Small intestine (tissue), 7 donors: ENCODE results near the gene DUSP11. TPM values are rescaled to one million over a fixed set of nuclear protein-coding genes. Genes with fewer than 3 reads are reported as not detected.

Source experiments
- DNase-seq, 2 donors: peaks; one replicate each; pipeline versions ENCODE4 v3.0.0 to v3.0.0-alpha.2; 2013
- FAIRE-seq: peaks from 2 replicates; lab custom pipeline; 2012; peaks lifted over from hg19 to GRCh38; lab: Jason Lieb, UNC
- H3K27ac ChIP-seq, 3 donors: one replicate each; pipeline ENCODE4 v1.5.1; 2013; ENCODE audit warnings: low read length in 2 of 3, mild to moderate bottlenecking in 2 of 3, control low read depth in 1 of 3, inconsistent platforms in 1 of 3, low read depth in 1 of 3, moderate library complexity in 1 of 3
- H3K27me3 ChIP-seq, 3 donors: one replicate each; pipeline ENCODE4 v1.6.1; 2013; ENCODE audit warnings: low read length in 3 of 3, inconsistent platforms in 1 of 3; ENCODE audit not compliant: control insufficient read depth in 3 of 3, insufficient read depth in 3 of 3
- H3K36me3 ChIP-seq, 3 donors: one replicate each; pipeline ENCODE4 v1.6.1; 2013; ENCODE audit warnings: low read length in 3 of 3, inconsistent platforms in 1 of 3, low read depth in 1 of 3, mild to moderate bottlenecking in 1 of 3, moderate library complexity in 1 of 3; ENCODE audit not compliant: control insufficient read depth in 3 of 3, insufficient read depth in 2 of 3
- H3K4me1 ChIP-seq, 3 donors: one replicate each; pipeline ENCODE4 v1.6.1; 2013; ENCODE audit warnings: low read length in 2 of 3, inconsistent platforms in 1 of 3, low read depth in 1 of 3, mild to moderate bottlenecking in 1 of 3, moderate library complexity in 1 of 3; ENCODE audit not compliant: control insufficient read depth in 3 of 3, insufficient read depth in 2 of 3
- H3K4me3 ChIP-seq, 3 donors: one replicate each; pipeline ENCODE4 v1.5.1; 2013; ENCODE audit warnings: low read length in 3 of 3, control low read depth in 1 of 3, inconsistent platforms in 1 of 3, low read depth in 1 of 3, mild to moderate bottlenecking in 1 of 3, moderate library complexity in 1 of 3
- H3K9me3 ChIP-seq, 2 donors: one replicate each; pipeline ENCODE4 v1.6.1; 2013; ENCODE audit warnings: low read depth in 1 of 2, low read length in 1 of 2; ENCODE audit not compliant: control insufficient read depth in 2 of 2, insufficient read depth in 1 of 2
- WGBS, 3 donors: extraction: QIAGEN DNeasy Blood & Tissue Kit; methylation state at CpG; one replicate each; pipeline ENCODE4 v1.1.7; 2013; 5-methylcytosine and 5-hydroxymethylcytosine counted together
- polyA plus RNA-seq, 4 donors: library from polyadenylated mRNA; stranded (reverse) in 3 of 4; unstranded in 1 of 4; fragments of 200-250 nt in 3 of 4; fragments of 120-200 nt in 1 of 4; gene quantifications; one replicate each; pipeline versions ENCODE4 v1.2.1 to v1.2.3, GENCODE V29; 2013
- donor health status: healthy with polysubstance abuse.
- donor health status: control.
- donor health status: control.
- donor health status: Bipolar disorder and iron deficiency.
- donor health status: healthy.

Gene DUSP11
- polyA plus RNA-seq, 4 donors: 14.9 to 31.3 (median 21.1) TPM

GRCh38 chr2:73823916-73824523 lies 44.1 kb upstream of the DUSP11 start:
- Histone ChIP-seq H3K36me3 (no peaks in the 10 kb centered on the region), H3K27me3 (no peaks in the 10 kb centered on the region), H3K4me3 (no peak overlapping the region), H3K4me1 (peaks cover 0 to 4% (median 3%) of the 10 kb centered on the region in 3 donors), H3K27ac (no peak overlapping the region), H3K9me3 (no peaks in the 10 kb centered on the region)
- FAIRE-seq (no peak), DNase-seq (peak; percentile 80 to 81)
- WGBS, 3 donors: 6 to 13% (median 7%) methylated on average over 3 of the region's 3 CpGs

GRCh38 chr2:73823416-73823815 lies 43.5 kb upstream of the DUSP11 start:
- Histone ChIP-seq H3K9me3 (no peaks in the 10 kb centered on the region), H3K27ac (peak overlapping the region in 1 of 3 donors; percentile 11), H3K4me3 (no peak overlapping the region), H3K36me3 (no peaks in the 10 kb centered on the region), H3K4me1 (peaks cover 0 to 3% (median 3%) of the 10 kb centered on the region in 3 donors), H3K27me3 (no peaks in the 10 kb centered on the region)
- 13 to 38% (median 29%) methylated on average over 2 of the region's 2 CpGs for WGBS, 3 donors
- FAIRE-seq: no peak
- DNase-seq: peak in 1 of 2 donors; percentile 35

- Histone ChIP-seq H3K4me3 (no peak overlapping the region), H3K36me3 (no peaks in the 10 kb centered on the region), H3K4me1 (peaks cover 0 to under 1% (median 0%) of the 10 kb centered on the region in 3 donors), H3K9me3 (no peaks in the 10 kb centered on the region), H3K27ac (no peak overlapping the region), H3K27me3 (no peaks in the 10 kb centered on the region)
- DNase-seq (no peak), FAIRE-seq (no peak)
- 66 to 78% (median 76%) methylated on average over 2 of the region's 2 CpGs for WGBS, 3 donors
These were observed 43.1 kb upstream of the DUSP11 start for GRCh38 chr2:73822991-73823390.

- DNase-seq (no peak), FAIRE-seq (no peak)
- Histone ChIP-seq H3K4me3 (no peak overlapping the region), H3K27ac (no peak overlapping the region), H3K36me3 (no peaks in the 10 kb centered on the region), H3K27me3 (no peaks in the 10 kb centered on the region), H3K9me3 (no peaks in the 10 kb centered on the region), H3K4me1 (no peaks in the 10 kb centered on the region)
- WGBS, 3 donors: 46 to 49% (median 48%) methylated on average over 1 of the region's 1 CpG
These were observed 42.4 kb upstream of the DUSP11 start for GRCh38 chr2:73822276-73822675.

GRCh38 chr2:73821669-73822068 lies 41.8 kb upstream of the DUSP11 start:
- no peaks in the 10 kb centered on the region for H3K4me1 ChIP-seq
- 67 to 74% (median 70%) methylated on average over 2 of the region's 2 CpGs for WGBS, 3 donors
- no peaks in the 10 kb centered on the region for H3K9me3 ChIP-seq
- no peak overlapping the region for H3K27ac ChIP-seq
- no peaks in the 10 kb centered on the region for H3K27me3 ChIP-seq
- no peaks in the 10 kb centered on the region for H3K36me3 ChIP-seq
- no peak overlapping the region for H3K4me3 ChIP-seq
- no peak for FAIRE-seq
- DNase-seq: no peak

- H3K27ac ChIP-seq: no peak overlapping the region
- no peaks in the 10 kb centered on the region for H3K4me1 ChIP-seq
- H3K4me3 ChIP-seq: no peak overlapping the region
- DNase-seq: no peak
- H3K27me3 ChIP-seq: no peaks in the 10 kb centered on the region
- 31 to 41% (median 35%) methylated on average over 2 of the region's 2 CpGs for WGBS, 3 donors
- no peaks in the 10 kb centered on the region for H3K36me3 ChIP-seq
- H3K9me3 ChIP-seq: no peaks in the 10 kb centered on the region
- FAIRE-seq: no peak
These were observed 41.3 kb upstream of the DUSP11 start for GRCh38 chr2:73821227-73821626.

- H3K9me3 ChIP-seq: no peaks in the 10 kb centered on the region
- 81 to 85% (median 83%) methylated on average over 17 to 18 of the region's 18 CpGs for WGBS, 3 donors
- DNase-seq: no peak
- no peak overlapping the region for H3K4me3 ChIP-seq
- no peaks in the 10 kb centered on the region for H3K4me1 ChIP-seq
- H3K27ac ChIP-seq: no peak overlapping the region
- peaks cover 0 to 4% (median 0%) of the 10 kb centered on the region in 3 donors for H3K27me3 ChIP-seq
- FAIRE-seq: no peak
- H3K36me3 ChIP-seq: no peaks in the 10 kb centered on the region
These were observed 38.4 kb upstream of the DUSP11 start for GRCh38 chr2:73818296-73818695.

- Histone ChIP-seq H3K36me3 (no peaks in the 10 kb centered on the region), H3K4me3 (no peak overlapping the region), H3K27me3 (peaks cover 0 to 4% (median 0%) of the 10 kb centered on the region in 3 donors), H3K4me1 (no peaks in the 10 kb centered on the region), H3K27ac (peak overlapping the region in 1 of 3 donors; percentile 5), H3K9me3 (no peaks in the 10 kb centered on the region)
- DNase-seq (peak in 1 of 2 donors; percentile 33), FAIRE-seq (no peak)
These were observed 32.7 kb upstream of the DUSP11 start for GRCh38 chr2:73812635-73813034.

- Histone ChIP-seq H3K27me3 (peaks cover 0 to 4% (median 0%) of the 10 kb centered on the region in 3 donors), H3K36me3 (no peaks in the 10 kb centered on the region), H3K4me1 (no peaks in the 10 kb centered on the region), H3K27ac (no peak overlapping the region), H3K4me3 (no peak overlapping the region), H3K9me3 (no peaks in the 10 kb centered on the region)
- FAIRE-seq (no peak), DNase-seq (no peak)
These were observed 32.0 kb upstream of the DUSP11 start for GRCh38 chr2:73811878-73812277.
